Loucy (cell line): ENCODE results near the gene CROCC2.

Experiments
- H2AFZ ChIP-seq: fragments of 200-600 bp; sonication (generic); 2 replicates; pipeline ENCODE4 v1.6.0; 2016; ENCODE audit warnings: antibody characterized with exemption, mild to moderate bottlenecking, low read length, moderate library complexity
- H3F3A ChIP-seq: fragments of 200-600 bp; 2 replicates; pipeline ENCODE4 v1.6.0; 2016; ENCODE audit warnings: antibody characterized with exemption, low read depth, mild to moderate bottlenecking
- H3K27me3 ChIP-seq: fragments of 200-600 bp; sonication (generic); 2 replicates; pipeline ENCODE4 v1.6.1; 2014; ENCODE audit warnings: low read length, mild to moderate bottlenecking; ENCODE audit not compliant: insufficient read depth, poor library complexity, severe bottlenecking
- H3K36me3 ChIP-seq: fragments of 200-600 bp; sonication (generic); 2 replicates; pipeline ENCODE4 v1.6.1; 2016; ENCODE audit warnings: low read length; ENCODE audit not compliant: insufficient read depth
- H3K4me1 ChIP-seq: fragments of 200-600 bp; sonication (generic); 2 replicates; pipeline ENCODE4 v1.5.1; 2014; ENCODE audit warnings: low read length, mild to moderate bottlenecking; ENCODE audit not compliant: insufficient read depth, poor library complexity, severe bottlenecking
- H3K4me2 ChIP-seq: fragments of 200-600 bp; sonication (generic); 2 replicates; pipeline ENCODE4 v1.6.0; 2014; ENCODE audit warnings: antibody characterized with exemption, low read length, low read depth, mild to moderate bottlenecking; ENCODE audit not compliant: poor library complexity, severe bottlenecking
- H3K4me3 ChIP-seq: fragments of 200-600 bp; sonication (generic); 2 replicates; pipeline ENCODE4 v1.5.1; 2014; ENCODE audit warnings: low read length, mild to moderate bottlenecking, mixed read lengths; ENCODE audit not compliant: poor library complexity, severe bottlenecking
- H3K79me2 ChIP-seq: fragments of 200-600 bp; sonication (generic); 2 replicates; pipeline ENCODE4 v1.6.1; 2014; ENCODE audit warnings: low read length; ENCODE audit not compliant: insufficient read depth
- H3K9ac ChIP-seq: fragments of 200-600 bp; sonication (generic); 2 replicates; pipeline ENCODE4 v1.6.0; 2014; ENCODE audit warnings: mild to moderate bottlenecking, low read depth, low read length, moderate library complexity; ENCODE audit not compliant: poor library complexity, severe bottlenecking
- H3K9me2 ChIP-seq: fragments of 200-600 bp; sonication (generic); replicated peaks from 2 replicates; pipeline ENCODE4 v1.6.1; 2016; ENCODE audit warnings: low read depth, low read length, mixed read lengths
- H3K9me3 ChIP-seq: fragments of 200-600 bp; sonication (generic); 2 replicates; pipeline ENCODE4 v1.6.1; 2014; ENCODE audit warnings: mild to moderate bottlenecking, antibody characterized with exemption, low read length, low read depth; ENCODE audit not compliant: insufficient read depth
- H4K20me1 ChIP-seq: fragments of 200-600 bp; sonication (generic); 2 replicates; pipeline ENCODE4 v1.6.0; 2014; ENCODE audit warnings: antibody characterized with exemption, low read length, mild to moderate bottlenecking; ENCODE audit not compliant: insufficient read depth, poor library complexity, severe bottlenecking
- EZH2phosphoT487 ChIP-seq: fragments of 200-600 bp; IDR thresholded peaks from 2 replicates; pipeline ENCODE4 v1.6.1; 2018; ENCODE audit warnings: antibody characterized with exemption, mild to moderate bottlenecking, moderate library complexity, borderline replicate concordance
- TF ChIP-seq, protein P1 (sequence below): fragments of 200-600 bp; sonication (generic); conservative IDR thresholded peaks from 2 replicates; pipeline ENCODE4 v1.5.1; 2014; ENCODE audit warnings: mild to moderate bottlenecking, antibody characterized with exemption, low read length

Gene CROCC2

DNA sequence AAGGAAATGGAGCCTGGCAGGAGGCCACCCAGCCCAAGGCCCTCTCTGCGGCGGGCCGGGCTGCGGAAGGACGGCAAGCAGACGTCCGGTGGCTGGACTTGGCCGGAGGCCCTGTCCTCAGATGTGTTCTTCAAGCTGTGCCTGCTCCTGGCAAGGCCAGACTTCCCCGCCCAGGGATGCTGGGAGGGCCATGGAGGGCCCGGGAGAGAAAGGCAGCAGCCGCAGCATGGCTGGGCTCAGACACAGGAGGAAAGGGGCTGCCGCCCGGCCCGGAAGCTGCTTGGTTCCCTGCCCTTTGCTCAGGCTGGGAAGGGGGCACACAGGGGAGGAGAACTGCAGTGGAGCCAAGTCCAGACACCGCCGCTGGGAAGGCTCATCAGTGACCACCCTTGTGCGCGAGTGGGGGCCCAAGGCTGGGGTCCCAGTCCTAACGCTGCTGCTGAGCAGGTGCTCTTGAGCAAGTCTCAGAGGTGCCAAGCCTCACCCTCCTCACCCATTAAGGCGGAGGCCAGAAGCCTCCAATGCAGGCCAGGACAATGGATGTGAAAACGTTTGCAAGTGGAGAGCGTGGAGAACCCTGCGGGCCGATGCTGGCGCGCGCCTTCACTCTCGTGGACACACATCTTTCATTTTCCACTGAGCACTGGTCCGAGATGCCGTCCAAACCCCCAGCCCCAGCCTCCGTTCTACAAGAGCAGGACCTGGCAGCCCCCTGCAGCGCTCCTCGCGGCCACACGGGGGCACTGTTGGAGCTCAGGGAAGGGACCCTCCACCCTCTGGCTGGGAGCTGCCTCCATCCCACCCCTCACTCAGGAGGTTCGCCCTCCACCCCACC, 7.9 kb downstream of the CROCC2 start:
- Histone ChIP-seq H3F3A (no peaks in the 10 kb centered on the region), H3K9me2 (no peaks in the 10 kb centered on the region), H3K36me3 (no peaks in the 10 kb centered on the region), H3K27me3 (no peaks in the 10 kb centered on the region), H3K9me3 (no peaks in the 10 kb centered on the region), H3K79me2 (no peaks in the 10 kb centered on the region), H3K4me3 (no peak overlapping the region), H3K9ac (no peak overlapping the region), H2AFZ (no peak overlapping the region), H3K4me1 (no peaks in the 10 kb centered on the region), H3K4me2 (no peak overlapping the region), H4K20me1 (no peaks in the 10 kb centered on the region)
- no peak for TF ChIP-seq EZH2phosphoT487
- TF ChIP-seq, protein P1, sequence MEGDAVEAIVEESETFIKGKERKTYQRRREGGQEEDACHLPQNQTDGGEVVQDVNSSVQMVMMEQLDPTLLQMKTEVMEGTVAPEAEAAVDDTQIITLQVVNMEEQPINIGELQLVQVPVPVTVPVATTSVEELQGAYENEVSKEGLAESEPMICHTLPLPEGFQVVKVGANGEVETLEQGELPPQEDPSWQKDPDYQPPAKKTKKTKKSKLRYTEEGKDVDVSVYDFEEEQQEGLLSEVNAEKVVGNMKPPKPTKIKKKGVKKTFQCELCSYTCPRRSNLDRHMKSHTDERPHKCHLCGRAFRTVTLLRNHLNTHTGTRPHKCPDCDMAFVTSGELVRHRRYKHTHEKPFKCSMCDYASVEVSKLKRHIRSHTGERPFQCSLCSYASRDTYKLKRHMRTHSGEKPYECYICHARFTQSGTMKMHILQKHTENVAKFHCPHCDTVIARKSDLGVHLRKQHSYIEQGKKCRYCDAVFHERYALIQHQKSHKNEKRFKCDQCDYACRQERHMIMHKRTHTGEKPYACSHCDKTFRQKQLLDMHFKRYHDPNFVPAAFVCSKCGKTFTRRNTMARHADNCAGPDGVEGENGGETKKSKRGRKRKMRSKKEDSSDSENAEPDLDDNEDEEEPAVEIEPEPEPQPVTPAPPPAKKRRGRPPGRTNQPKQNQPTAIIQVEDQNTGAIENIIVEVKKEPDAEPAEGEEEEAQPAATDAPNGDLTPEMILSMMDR, result peak; percentile 86

DNA sequence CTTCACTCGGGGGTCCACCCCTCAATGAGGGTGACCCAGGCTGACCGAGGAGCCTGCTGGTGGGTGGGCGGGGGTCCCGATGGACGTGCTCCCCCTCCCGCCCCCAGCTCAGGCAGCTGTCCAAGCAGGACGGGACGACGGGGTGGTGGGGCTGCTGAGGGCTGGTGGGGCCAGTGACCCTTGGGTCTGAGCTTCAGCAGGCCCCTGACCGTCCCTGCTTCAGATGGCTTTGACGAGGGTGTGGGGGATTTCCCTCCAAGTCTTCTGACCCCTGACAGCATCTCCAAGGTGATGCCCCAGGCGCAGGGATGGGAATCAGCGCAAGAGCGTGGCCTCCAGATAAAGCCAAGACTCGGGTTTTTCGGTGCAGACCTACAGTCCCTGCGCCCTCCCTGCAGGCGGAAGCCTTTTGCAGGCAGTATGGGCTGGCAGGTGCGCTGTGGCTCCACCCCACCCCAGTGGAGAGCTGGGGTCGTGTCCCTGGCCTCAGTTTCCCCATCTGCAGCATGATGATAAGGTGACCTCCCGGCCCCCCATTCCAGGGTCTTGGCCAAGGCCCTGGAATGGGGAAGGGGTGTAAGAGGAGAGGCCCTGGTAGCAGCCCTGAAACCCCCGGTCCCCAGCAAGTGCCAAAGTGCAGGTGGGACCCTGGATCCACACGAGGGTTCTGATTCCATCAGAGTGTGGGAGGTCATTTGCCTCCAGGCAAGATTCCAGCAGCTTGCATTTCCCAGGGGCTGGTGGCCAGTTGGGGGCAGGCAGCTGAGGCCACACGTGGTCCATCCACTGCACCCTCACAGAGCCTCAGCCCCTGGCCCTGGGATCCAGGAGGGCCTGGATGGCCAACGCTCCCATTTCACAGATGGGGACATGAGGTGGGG, 8.7 kb downstream of the CROCC2 start:
- TF ChIP-seq, protein P1, result no peak
- no peak for TF ChIP-seq EZH2phosphoT487
- Histone ChIP-seq H3K79me2 (no peaks in the 10 kb centered on the region), H3F3A (no peaks in the 10 kb centered on the region), H2AFZ (no peak overlapping the region), H4K20me1 (no peaks in the 10 kb centered on the region), H3K9me2 (no peaks in the 10 kb centered on the region), H3K36me3 (no peaks in the 10 kb centered on the region), H3K9ac (no peak overlapping the region), H3K4me1 (no peaks in the 10 kb centered on the region), H3K27me3 (no peaks in the 10 kb centered on the region), H3K4me3 (no peak overlapping the region), H3K4me2 (no peak overlapping the region), H3K9me3 (no peaks in the 10 kb centered on the region)

DNA sequence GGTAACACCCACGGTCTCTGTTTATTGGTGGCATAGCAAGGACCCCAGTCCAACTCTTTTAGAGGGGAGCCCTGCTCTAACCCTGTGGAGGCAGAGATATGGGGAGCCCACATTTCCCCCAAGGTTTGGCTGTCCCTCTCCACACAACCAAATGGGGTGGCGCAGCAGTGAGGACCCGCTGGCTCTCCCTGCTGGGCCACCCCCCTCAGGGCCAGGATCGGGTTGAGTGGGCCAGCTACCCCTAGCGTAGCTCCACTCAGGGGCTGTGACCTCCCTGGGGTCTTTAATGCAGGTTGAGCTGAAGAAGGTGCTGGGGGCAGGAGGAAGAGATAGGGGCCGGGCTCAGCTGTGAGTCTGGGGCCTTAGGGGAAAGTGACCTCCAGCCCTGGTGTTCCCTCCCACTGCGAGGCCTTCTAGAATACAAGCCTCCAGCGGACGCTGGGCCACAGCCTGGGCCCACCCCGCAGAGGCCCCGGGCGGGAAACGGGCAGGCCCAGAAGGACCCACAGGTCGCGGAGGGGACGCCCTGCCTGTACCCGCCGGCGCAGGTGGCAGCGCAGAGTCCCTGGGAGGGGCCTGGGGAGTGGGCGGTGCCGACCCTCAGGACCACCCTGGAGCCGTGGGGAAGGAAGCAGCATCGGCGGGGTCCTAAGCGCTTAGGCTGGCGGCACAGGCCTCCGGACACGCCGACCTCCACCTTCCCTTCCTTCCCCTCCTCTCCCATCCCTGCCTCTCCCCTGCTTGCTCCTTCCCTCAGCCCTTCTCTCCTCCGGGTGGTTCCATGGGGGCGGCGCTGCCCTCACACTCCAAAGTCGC, 9.6 kb downstream of the CROCC2 start:
- no peaks in the 10 kb centered on the region for H3K27me3 ChIP-seq
- H3F3A ChIP-seq, result no peaks in the 10 kb centered on the region
- TF ChIP-seq, protein P1, result no peak
- TF ChIP-seq EZH2phosphoT487, result no peak
- H3K4me1 ChIP-seq, result no peaks in the 10 kb centered on the region
- no peaks in the 10 kb centered on the region for H3K9me2 ChIP-seq
- H4K20me1 ChIP-seq, result no peaks in the 10 kb centered on the region
- H3K9me3 ChIP-seq, result no peaks in the 10 kb centered on the region
- no peak overlapping the region for H3K4me3 ChIP-seq
- H3K79me2 ChIP-seq, result no peaks in the 10 kb centered on the region
- H3K4me2 ChIP-seq, result no peak overlapping the region
- no peak overlapping the region for H2AFZ ChIP-seq
- no peaks in the 10 kb centered on the region for H3K36me3 ChIP-seq
- no peak overlapping the region for H3K9ac ChIP-seq
